ENCODE data around the gene BRI3BP.
"Not testable (repeated sequence)": the region's sequence is repeated elsewhere in the genome, so short reads cannot be mapped to it uniquely, and the experiment has no call there.

The BRI3BP gene

DNA sequence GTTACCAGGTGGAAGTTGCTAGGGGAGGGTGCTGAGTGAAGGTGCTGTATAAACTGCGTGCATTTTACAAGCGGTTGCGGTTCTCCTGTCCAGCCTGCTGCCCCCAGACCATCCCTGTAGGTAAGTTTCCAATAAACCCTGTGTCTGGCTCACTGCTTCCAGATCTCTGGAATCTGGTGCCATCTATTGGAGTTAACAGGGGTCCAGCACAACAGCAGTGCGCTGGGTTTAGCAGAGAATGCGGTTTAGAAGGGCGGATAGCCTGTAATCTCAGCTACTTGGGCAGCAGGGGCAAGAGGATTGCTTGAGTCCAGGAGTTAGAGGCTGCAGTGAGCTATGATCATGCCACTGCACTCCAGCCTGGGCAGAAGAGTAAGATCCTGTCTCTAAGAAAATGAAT, 76.7 kb downstream of the BRI3BP start:
- DNase-seq = no peak

DNA sequence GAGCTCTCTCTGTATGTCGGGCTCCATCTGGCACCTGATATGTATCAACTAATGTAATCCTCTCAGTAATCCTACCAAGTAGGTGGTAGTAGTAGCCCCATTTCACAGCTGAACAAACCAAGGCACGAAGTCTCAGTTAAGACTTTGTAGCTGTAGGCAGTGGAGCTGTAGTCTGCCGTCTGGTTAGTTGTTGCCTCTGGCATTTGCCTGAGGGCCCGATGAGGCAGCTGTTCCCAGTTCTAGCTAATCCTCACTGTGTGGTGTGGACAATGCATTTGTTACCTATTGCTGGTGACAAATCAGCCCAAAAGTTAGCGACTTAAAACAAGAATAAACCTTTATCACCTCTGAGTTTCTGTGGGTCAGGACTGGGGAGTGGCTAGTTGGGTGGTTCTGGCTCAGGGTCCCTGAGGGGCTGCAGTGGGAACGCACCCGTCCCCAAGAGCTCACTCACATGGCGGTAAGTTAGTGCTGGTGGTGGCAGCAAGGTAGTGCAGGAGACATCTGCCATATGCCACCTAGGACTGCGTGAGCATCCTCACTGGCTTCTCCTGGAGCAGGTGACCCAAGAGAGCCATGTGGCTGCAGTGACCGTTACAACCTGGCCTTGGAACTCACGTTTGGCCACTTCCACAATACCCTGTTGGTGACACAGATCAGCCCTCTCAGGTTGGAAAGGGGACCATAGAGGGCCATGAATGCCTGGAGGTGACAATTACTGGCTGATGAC, 77.4 kb downstream of the BRI3BP start:
- no peak for DNase-seq

DNA sequence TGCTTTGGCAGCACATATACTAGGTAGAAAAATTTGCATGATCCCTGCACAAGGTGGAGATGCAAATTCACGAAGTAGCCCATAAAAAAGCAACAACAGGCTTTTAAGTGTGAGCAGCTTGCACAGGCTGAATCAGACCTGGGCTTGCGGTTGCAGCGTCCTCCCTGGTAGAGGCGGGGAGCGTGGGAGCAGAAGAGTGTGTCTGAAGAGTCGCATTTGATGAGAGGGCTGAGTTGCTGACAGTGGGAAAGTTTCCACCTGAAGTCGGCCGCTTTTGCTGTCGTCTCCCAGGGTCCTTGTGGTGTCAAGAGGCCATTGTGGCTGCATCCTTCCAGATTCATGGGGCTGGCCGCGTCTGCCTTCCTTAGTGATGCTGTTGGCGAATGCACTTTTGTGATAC, 78.0 kb downstream of the BRI3BP start:
- DNase-seq = no peak

DNA sequence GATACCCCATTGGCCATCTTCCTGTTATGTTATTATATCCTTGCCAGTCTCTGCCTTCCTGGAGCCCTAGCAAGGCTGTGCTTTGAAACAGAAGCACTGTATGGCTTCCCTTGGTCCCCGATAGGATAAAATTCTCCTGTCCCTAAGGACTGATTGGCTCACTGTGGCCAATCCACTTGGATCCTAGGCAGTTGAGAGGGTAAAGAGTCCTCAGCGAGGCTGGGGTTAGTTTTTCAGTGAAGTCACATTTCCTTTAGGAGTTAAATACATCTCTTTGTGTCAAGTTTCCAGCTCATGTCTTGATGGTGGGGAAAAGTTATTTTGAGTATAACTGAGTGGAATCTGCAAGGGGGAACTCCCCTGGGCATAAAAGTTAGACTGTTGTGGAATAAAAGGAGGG, 79.1 kb downstream of the BRI3BP start:
- no peak for DNase-seq

DNA sequence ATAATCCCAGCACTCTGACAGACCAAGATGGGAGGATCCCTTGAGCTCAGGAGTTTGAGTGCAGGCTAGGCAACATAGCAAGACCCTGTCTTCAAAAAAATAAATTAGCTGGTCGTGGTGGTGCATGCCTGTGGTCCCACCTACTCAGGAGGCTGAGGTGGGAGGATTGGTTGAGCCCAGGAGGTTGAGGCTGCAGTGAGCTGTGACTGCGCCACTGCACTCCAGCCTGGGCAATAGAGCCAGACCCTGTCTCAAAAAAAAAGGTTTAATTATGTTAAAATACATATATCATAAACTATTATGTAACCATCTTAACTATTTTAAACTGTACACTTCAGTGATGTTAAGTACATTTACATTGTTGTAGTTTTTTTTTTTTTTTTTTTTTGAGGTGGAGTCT, 80.8 kb downstream of the BRI3BP start:
- DNase-seq = not testable (repeated sequence)

DNA sequence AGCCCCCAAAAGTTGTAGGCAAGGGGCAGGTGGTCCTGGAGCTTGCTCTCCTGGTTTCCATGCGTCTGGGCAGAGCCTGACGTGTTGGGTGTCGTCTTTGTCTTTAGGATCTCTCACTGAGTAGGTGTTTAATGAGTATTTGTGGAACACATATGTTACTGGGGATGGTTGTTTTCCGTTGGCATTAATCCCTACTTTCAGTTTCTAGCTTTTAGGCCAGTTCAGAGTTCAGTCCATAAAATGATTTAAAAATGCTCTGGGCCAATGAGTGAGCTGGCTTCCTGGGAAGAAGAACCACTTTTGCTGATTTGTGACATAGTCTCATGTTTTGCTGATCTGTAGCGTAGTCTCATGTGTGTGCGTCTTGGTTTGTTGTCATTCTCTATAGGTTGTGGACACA, 82.7 kb downstream of the BRI3BP start:
- DNase-seq = no peak

DNA sequence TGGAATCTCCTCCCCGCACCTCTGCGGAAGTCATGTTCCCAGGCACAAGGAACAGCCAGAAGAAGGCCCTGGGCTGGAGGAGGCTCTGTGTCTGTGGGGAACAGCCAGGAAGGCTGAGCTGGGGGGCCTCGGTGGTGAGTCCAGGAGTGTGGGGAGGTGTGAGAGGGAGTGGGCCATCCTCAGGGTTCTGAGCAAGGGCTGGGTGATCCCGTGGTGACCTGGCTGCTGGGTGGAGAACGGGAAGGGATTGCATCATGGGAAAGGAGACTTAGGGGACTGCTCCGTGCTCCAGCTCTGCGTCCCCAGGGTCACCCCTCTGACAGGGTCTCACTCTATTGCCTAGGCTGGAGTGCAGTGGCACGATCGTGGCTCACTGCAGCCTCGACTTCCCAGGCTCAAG, 85.6 kb downstream of the BRI3BP start:
- no peak for DNase-seq

DNA sequence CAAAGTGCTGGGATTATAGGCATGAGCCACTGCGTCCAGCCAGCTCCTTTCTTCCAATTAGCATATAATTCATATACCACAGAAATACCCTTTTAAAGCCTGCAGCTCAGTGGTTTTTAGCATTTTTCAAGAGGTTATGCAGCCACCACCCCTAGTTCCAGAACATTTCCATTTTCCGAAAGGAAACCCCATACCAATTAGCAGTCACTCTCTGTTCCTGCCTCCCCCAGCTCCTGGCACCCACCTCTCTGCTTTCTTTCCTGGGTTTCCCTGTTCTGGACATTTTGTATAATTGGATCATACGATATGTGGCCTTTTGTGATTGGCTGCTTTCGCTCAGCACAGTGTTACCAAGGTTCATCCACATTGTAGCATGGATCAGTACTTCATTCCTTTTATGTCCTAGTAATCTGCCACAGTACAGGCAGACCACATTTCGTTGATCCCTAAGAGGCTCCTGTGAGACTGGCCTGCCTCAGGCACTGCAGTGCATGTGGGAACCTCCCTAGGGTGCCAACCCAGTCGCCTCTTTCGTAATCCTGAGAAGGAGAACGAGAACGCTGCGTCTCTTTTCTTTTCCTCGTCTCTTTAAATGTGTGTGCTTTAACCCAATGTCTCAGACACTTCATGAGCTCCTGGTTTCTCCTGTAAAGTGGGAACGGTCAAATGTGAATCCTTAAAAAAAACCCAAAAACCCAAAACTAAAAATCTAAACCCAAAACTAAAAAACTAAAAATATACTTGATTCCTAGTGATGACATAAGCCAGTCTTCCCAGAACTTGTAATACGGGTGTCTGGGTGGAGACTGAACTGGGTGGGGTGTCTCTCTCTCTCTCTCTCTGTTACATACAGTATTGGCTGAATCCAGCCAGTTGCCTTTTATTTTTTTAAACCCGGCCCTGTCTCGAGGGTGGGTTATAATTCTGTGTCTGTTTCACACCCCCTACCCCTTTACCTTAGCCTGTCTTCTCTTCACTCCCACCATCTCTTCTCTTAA, 86.5 kb downstream of the BRI3BP start:
- DNase-seq = no peak
